HEK293 (cell line): ENCODE data around the gene LGR5.

Experiments
- FEZF1 ChIP-seq: fragments of 450-650 bp; formaldehyde crosslinking; IDR thresholded peaks from 2 replicates; pipeline ENCODE4 v1.5.1; 2016; ENCODE audit warnings: missing biosample characterization, missing genetic modification characterization
- GLI2 ChIP-seq: fragments of 450-650 bp; formaldehyde crosslinking; IDR thresholded peaks from 2 replicates; pipeline ENCODE4; 2017; ENCODE audit warnings: missing biosample characterization, missing genetic modification characterization, low read depth, borderline replicate concordance
- HOXC10 ChIP-seq: sonication (generic); formaldehyde crosslinking; IDR thresholded peaks from 2 replicates; pipeline ENCODE4 v1.8.1; 2023; ENCODE audit warnings: mild to moderate bottlenecking, missing genetic modification reagents
- HOXD13 ChIP-seq: sonication (generic); formaldehyde crosslinking; IDR thresholded peaks from 2 replicates; pipeline ENCODE4 v1.8.0; 2022; ENCODE audit warnings: missing genetic modification reagents, borderline replicate concordance
- SP3 ChIP-seq: fragments of 450-650 bp; formaldehyde crosslinking; IDR thresholded peaks from 2 replicates; pipeline ENCODE4 v1.5.1; 2016; ENCODE audit warnings: missing biosample characterization, missing genetic modification characterization
- YY2 ChIP-seq: fragments of 450-650 bp; formaldehyde crosslinking; IDR thresholded peaks from 2 replicates; pipeline ENCODE4 v1.5.1; 2016; ENCODE audit warnings: missing biosample characterization, missing genetic modification characterization
- ZBTB48 ChIP-seq: fragments of 450-650 bp; formaldehyde crosslinking; IDR thresholded peaks from 2 replicates; pipeline ENCODE4 v1.5.1; 2016; ENCODE audit warnings: missing biosample characterization, missing genetic modification characterization
- ZEB2 ChIP-seq: fragments of 450-650 bp; formaldehyde crosslinking; IDR thresholded peaks from 2 replicates; pipeline ENCODE4 v1.5.1; 2016; ENCODE audit warnings: missing biosample characterization, missing genetic modification characterization
- ZNF114 ChIP-seq: fragments of 450-650 bp; formaldehyde crosslinking; IDR thresholded peaks from 2 replicates; pipeline ENCODE4 v1.5.0; 2017; ENCODE audit warnings: missing biosample characterization, missing genetic modification characterization
- ZNF121 ChIP-seq: fragments of 450-650 bp; formaldehyde crosslinking; IDR thresholded peaks from 2 replicates; pipeline ENCODE4 v1.5.1; 2016; ENCODE audit warnings: missing biosample characterization, missing genetic modification characterization
- ZNF132 ChIP-seq: fragments of 450-650 bp; formaldehyde crosslinking; IDR thresholded peaks from 2 replicates; pipeline ENCODE4 v1.5.1; 2017; ENCODE audit warnings: missing biosample characterization, missing genetic modification characterization, borderline replicate concordance
- ZNF133 ChIP-seq: fragments of 450-650 bp; formaldehyde crosslinking; IDR thresholded peaks from 2 replicates; pipeline ENCODE4 v1.5.1; 2016; ENCODE audit warnings: missing biosample characterization, missing genetic modification characterization
- ZNF140 ChIP-seq: fragments of 450-650 bp; formaldehyde crosslinking; IDR thresholded peaks from 2 replicates; pipeline ENCODE4 v1.5.1; 2016; ENCODE audit warnings: missing biosample characterization, missing genetic modification characterization
- ZNF221 ChIP-seq: fragments of 450-650 bp; formaldehyde crosslinking; IDR thresholded peaks from 2 replicates; pipeline ENCODE4 v1.5.1; 2017; ENCODE audit warnings: missing biosample characterization, missing genetic modification characterization, borderline replicate concordance
- ZNF354C ChIP-seq: fragments of 450-650 bp; formaldehyde crosslinking; IDR thresholded peaks from 2 replicates; pipeline ENCODE4 v1.5.1; 2016; ENCODE audit warnings: missing biosample characterization, missing genetic modification characterization, low read depth, borderline replicate concordance
- ZNF362 ChIP-seq: fragments of 450-650 bp; formaldehyde crosslinking; IDR thresholded peaks from 2 replicates; pipeline ENCODE4 v1.5.1; 2016; ENCODE audit warnings: missing biosample characterization, missing genetic modification characterization
- ZNF473 ChIP-seq: fragments of 450-650 bp; formaldehyde crosslinking; IDR thresholded peaks from 2 replicates; pipeline ENCODE4 v1.5.1; 2017; ENCODE audit warnings: missing biosample characterization, missing genetic modification characterization
- ZNF48 ChIP-seq: fragments of 450-650 bp; formaldehyde crosslinking; IDR thresholded peaks from 2 replicates; pipeline ENCODE4 v1.5.1; 2016; ENCODE audit warnings: missing biosample characterization, missing genetic modification characterization
- ZNF626 ChIP-seq: fragments of 450-650 bp; sonication (Bioruptor Pico); formaldehyde crosslinking; IDR thresholded peaks from 2 replicates; pipeline ENCODE4 v1.5.1; 2018; ENCODE audit warnings: missing biosample characterization, missing genetic modification characterization, inconsistent platforms
- ZNF629 ChIP-seq: fragments of 450-650 bp; formaldehyde crosslinking; IDR thresholded peaks from 2 replicates; pipeline ENCODE4 v1.5.1; 2017; ENCODE audit warnings: missing biosample characterization, missing genetic modification characterization
- ZNF664 ChIP-seq: fragments of 450-650 bp; formaldehyde crosslinking; IDR thresholded peaks from 2 replicates; pipeline ENCODE4 v1.5.1; 2016; ENCODE audit warnings: missing biosample characterization, missing genetic modification characterization
- ZNF76 ChIP-seq: fragments of 450-650 bp; formaldehyde crosslinking; IDR thresholded peaks from 2 replicates; pipeline ENCODE4; 2016; ENCODE audit warnings: low read depth, missing biosample characterization, missing genetic modification characterization, borderline replicate concordance
- ZNF837 ChIP-seq: fragments of 450-650 bp; formaldehyde crosslinking; IDR thresholded peaks from 2 replicates; pipeline ENCODE4 v1.5.1; 2016; ENCODE audit warnings: missing biosample characterization, missing genetic modification characterization
- ZSCAN18 ChIP-seq: fragments of 450-650 bp; formaldehyde crosslinking; IDR thresholded peaks from 2 replicates; pipeline ENCODE4 v1.5.1; 2016; ENCODE audit warnings: missing biosample characterization, missing genetic modification characterization
- ZSCAN5A ChIP-seq: fragments of 450-650 bp; formaldehyde crosslinking; IDR thresholded peaks from 2 replicates; pipeline ENCODE4 v1.5.1; 2016; ENCODE audit warnings: missing biosample characterization, missing genetic modification characterization
- TF ChIP-seq, protein P1 (sequence below): fragments of 450-650 bp; formaldehyde crosslinking; IDR thresholded peaks from 2 replicates; pipeline ENCODE4 v1.5.1; 2017; ENCODE audit warnings: missing biosample characterization, missing genetic modification characterization
- TF ChIP-seq, protein P2 (sequence below): fragments of 450-650 bp; formaldehyde crosslinking; IDR thresholded peaks from 2 replicates; pipeline ENCODE4; 2016; ENCODE audit warnings: missing biosample characterization, missing genetic modification characterization
- TF ChIP-seq, protein P3 (sequence below): fragments of 450-650 bp; formaldehyde crosslinking; IDR thresholded peaks from 2 replicates; pipeline ENCODE4 v1.5.1; 2016; ENCODE audit warnings: missing biosample characterization, missing genetic modification characterization
- TF ChIP-seq, protein P4 (sequence below): sonication (generic); formaldehyde crosslinking; IDR thresholded peaks from 2 replicates; pipeline ENCODE4 v1.8.1; 2022; ENCODE audit warnings: mild to moderate bottlenecking, moderate library complexity, missing genetic modification reagents

The LGR5 gene

DNA sequence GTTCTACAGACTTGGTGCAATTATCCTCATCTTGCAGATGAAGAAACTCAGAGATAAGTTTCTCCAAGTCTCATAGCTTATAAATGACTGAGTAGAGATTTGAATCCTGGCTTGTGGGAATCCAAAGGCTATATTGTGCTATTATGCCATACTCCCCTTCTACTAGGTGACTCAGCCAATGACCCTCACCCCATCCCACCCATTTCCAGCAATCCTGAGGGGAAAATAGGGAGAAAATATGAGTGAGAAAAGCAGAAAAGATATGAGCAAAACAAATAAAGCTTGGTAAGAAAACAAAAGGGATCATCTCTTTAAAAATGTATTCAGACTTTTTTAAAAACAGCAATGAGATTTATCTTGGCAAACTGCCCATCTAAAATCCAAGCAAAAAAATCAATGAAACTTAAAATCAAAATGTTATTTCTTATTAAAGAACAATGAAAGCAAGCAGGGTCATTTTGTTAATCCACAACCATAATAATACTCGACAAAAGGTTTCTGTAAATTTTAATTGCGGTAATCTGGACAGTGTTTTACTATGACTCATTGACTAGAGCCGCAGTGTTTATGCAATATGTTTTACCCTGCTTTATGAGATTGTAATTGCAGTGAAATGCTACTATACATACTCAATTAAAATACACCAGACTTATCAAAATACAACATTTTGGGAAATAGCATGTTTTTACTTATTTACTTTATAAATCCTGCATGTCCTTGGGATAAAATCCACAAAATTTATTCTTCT, 13.1 kb upstream of the LGR5 start (continued):
- TF ChIP-seq, protein P1, sequence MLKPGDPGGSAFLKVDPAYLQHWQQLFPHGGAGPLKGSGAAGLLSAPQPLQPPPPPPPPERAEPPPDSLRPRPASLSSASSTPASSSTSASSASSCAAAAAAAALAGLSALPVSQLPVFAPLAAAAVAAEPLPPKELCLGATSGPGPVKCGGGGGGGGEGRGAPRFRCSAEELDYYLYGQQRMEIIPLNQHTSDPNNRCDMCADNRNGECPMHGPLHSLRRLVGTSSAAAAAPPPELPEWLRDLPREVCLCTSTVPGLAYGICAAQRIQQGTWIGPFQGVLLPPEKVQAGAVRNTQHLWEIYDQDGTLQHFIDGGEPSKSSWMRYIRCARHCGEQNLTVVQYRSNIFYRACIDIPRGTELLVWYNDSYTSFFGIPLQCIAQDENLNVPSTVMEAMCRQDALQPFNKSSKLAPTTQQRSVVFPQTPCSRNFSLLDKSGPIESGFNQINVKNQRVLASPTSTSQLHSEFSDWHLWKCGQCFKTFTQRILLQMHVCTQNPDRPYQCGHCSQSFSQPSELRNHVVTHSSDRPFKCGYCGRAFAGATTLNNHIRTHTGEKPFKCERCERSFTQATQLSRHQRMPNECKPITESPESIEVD (tag by site-specific recombination): peak; percentile 97
- TF ChIP-seq ZNF664 (tag by site-specific recombination) (peak; percentile 95), ZNF221 (tag by site-specific recombination) (no peak), ZSCAN5A (tag by site-specific recombination) (no peak), ZNF473 (tag by site-specific recombination) (no peak), GLI2 (tag by site-specific recombination) (no peak; the same call in 1 of the 2 replicates), ZEB2 (peak; percentile 75; the same call in 1 of the 2 replicates), ZNF362 (tag by site-specific recombination) (no peak), ZNF133 (tag by site-specific recombination) (no peak), ZNF837 (no peak), FEZF1 (peak; percentile 77), ZBTB48 (no peak), ZNF140 (tag by site-specific recombination) (no peak), ZNF121 (tag by site-specific recombination) (no peak), SP3 (tag by site-specific recombination) (no peak), ZNF114 (tag by site-specific recombination) (no peak), ZNF626 (tag by site-specific recombination) (0 out of 2 replicates have a peak, but pooled peaks have one; percentile 57), YY2 (no peak), ZNF354C (no peak), HOXD13 (CRISPR knock-in tag) (no peak), ZSCAN18 (tag by site-specific recombination) (no peak), ZNF132 (no peak), HOXC10 (CRISPR knock-in tag) (no peak), ZNF76 (tag by site-specific recombination) (no peak), ZNF629 (peak; percentile 54; the same call in 1 of the 2 replicates), ZNF48 (no peak)
- TF ChIP-seq, protein P2, sequence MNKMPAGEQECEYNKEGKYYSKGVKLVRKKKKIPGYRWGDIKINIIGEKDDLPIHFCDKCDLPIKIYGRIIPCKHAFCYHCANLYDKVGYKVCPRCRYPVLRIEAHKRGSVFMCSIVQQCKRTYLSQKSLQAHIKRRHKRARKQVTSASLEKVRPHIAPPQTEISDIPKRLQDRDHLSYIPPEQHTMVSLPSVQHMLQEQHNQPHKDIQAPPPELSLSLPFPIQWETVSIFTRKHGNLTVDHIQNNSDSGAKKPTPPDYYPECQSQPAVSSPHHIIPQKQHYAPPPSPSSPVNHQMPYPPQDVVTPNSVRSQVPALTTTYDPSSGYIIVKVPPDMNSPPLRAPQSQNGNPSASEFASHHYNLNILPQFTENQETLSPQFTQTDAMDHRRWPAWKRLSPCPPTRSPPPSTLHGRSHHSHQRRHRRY (tag by site-specific recombination): no peak
- TF ChIP-seq, protein P3, sequence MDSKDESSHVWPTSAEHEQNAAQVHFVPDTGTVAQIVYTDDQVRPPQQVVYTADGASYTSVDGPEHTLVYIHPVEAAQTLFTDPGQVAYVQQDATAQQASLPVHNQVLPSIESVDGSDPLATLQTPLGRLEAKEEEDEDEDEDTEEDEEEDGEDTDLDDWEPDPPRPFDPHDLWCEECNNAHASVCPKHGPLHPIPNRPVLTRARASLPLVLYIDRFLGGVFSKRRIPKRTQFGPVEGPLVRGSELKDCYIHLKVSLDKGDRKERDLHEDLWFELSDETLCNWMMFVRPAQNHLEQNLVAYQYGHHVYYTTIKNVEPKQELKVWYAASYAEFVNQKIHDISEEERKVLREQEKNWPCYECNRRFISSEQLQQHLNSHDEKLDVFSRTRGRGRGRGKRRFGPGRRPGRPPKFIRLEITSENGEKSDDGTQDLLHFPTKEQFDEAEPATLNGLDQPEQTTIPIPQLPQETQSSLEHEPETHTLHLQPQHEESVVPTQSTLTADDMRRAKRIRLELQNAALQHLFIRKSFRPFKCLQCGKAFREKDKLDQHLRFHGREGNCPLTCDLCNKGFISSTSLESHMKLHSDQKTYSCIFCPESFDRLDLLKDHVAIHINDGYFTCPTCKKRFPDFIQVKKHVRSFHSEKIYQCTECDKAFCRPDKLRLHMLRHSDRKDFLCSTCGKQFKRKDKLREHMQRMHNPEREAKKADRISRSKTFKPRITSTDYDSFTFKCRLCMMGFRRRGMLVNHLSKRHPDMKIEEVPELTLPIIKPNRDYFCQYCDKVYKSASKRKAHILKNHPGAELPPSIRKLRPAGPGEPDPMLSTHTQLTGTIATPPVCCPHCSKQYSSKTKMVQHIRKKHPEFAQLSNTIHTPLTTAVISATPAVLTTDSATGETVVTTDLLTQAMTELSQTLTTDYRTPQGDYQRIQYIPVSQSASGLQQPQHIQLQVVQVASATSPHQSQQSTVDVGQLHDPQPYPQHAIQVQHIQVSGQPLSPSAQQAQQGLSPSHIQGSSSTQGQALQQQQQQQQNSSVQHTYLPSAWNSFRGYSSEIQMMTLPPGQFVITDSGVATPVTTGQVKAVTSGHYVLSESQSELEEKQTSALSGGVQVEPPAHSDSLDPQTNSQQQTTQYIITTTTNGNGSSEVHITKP (tag by site-specific recombination): no peak
- TF ChIP-seq, protein P4, sequence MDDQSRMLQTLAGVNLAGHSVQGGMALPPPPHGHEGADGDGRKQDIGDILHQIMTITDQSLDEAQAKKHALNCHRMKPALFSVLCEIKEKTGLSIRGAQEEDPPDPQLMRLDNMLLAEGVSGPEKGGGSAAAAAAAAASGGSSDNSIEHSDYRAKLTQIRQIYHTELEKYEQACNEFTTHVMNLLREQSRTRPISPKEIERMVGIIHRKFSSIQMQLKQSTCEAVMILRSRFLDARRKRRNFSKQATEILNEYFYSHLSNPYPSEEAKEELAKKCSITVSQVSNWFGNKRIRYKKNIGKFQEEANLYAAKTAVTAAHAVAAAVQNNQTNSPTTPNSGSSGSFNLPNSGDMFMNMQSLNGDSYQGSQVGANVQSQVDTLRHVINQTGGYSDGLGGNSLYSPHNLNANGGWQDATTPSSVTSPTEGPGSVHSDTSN (CRISPR knock-in tag): no peak
